GM19397 (cell line): ENCODE results near the gene WDR62.
A peak's percentile ranks its signal among the peaks of the same experiment; 100 is the strongest.

Source experiments
- ATAC-seq: cut with Tn5 transposase; IDR thresholded peaks from one replicate; pipeline ENCODE4 v1.9.1; 2021; ENCODE audit warnings: mild to moderate bottlenecking, moderate library complexity; ENCODE audit not compliant: unreplicated experiment

WDR62 gene

DNA sequence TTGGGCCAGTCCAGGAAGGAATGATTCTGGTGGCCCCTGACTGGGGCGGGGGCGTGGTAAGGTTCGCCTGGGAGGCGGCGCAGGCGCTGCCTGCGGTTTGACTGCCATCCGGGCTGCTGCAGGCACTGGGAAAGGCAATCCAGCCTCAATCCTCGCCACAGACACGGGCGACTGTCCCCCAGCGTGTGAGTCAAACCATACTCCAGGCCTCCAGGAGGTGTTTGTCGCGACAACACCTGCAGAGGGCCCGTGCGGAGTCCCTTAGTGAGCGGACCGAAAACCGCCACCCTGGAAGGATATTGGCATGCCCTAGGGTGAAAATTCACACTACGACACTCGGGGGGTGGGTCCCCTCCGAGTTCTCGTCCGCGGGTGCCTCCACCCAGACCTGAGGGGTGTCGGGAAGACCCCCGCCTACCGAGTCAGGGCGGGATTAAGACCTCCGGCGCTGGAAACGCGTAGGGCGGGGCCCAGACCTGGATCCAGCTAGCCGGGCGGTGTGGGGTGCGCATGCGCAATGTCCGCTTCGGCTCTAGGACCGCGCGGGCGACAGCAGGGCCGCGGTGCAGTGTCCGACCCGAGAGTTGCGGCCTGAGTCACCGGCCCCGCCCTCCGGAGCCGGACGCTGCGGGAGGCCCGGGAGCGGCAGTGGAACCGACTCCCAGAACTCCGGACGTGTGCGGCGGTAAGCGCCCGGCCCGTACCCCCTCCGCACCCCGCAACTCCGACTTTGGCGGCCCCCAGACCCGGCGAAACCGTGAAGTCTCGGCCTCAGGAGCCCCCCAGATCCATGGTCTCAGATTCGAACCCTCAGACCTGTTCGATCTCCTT, 85.0 kb downstream of the WDR62 start, which contains the start of gene CAPNS1:
TSS of gene CAPNS1 (plus strand) at position 594 of the 831 bp plus-strand sequence. CDS start 946 bp downstream, outside the sequence.
- ATAC-seq: peak; percentile 86

DNA sequence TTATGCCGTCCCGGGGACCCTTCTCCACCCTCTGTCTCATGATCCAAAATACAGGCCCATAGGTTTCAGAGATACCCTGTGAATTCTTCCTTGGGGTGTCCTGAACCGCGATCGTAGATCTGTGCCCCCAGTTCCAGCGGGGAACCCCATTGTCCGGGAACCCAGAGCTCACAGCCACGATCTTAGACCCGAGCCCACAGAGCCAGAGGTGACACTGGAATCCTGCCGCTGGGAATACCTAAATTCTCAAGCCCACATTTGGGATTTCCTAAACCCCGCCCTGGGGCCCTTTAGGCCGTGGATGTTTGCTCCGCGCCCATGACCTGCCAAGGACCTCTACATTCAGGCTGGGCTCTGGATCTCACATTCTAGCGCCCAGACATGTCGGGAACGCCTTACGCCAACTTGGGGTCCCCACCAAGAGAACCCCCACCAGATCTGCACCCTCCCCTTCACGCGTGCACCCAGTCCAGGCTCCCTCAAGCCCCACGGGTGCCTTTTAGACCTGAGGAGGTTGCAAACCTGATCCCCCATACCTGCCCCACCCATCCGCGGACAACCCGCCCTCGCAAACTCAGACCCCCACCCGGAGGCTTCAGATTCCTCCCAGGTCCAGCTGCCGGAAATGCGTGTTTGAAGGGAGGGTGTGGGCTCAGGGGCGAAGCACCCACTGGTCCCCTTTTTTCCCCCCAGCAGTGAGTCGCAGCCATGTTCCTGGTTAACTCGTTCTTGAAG, 85.8 kb downstream of the WDR62 start:
- ATAC-seq: no peak

DNA sequence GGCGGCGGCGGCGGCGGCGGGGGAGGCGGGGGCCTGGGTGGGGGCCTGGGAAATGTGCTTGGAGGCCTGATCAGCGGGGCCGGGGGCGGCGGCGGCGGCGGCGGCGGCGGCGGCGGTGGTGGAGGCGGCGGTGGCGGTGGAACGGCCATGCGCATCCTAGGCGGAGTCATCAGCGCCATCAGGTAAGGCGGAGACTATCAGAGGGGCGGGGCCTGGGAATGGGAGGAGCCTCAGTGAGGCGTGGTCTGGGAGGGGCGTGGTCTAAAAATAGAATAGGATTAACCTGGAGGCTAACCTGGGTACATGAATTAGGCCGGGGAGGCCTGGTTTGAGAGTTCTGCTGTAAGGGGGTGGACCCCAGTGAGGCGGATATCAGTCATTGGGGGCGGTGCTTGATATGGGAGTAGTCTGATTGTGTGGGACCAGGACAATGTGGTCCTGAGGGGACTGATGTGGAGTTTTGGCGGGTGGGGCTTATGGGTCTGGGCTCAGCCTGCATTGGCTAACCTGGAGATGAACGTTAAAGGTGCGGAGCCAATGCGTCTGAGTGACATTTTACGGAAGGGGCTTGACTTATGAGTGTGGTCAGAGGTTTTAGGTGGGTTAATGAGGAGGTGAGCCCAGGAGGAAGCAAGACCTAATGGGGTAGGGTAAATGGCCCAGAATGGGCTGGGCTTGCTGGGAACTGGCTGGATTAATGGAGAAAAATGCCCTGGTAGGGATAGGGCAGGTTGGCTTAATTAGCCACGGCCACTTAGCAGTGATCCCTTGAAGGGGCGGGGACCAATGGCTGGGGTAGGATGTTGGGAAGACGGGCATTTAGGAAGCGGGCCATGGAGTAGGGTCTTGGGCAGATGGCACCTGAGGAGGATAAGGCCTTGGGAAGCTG, 86.6 kb downstream of the WDR62 start:
- peak; percentile 35 for ATAC-seq

DNA sequence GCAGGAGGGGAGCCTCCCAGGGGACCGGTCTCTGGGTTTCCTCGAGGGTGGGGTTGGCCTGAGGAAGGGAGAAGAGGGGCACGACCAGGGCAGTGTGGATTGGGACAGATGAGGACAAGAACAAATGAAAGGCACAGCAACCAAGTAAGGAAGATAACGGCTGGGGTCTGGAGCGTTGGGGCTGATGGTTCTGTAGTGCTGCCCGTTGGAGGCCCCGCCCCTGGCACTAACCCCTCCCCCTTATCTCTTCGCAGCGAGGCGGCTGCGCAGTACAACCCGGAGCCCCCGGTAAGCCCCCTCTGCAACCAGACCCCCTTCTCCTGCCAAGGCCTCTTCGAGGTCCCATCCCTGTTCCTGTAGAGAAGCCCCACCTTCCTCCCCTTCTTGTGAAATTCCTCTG, 87.3 kb downstream of the WDR62 start:
- ATAC-seq: no peak

DNA sequence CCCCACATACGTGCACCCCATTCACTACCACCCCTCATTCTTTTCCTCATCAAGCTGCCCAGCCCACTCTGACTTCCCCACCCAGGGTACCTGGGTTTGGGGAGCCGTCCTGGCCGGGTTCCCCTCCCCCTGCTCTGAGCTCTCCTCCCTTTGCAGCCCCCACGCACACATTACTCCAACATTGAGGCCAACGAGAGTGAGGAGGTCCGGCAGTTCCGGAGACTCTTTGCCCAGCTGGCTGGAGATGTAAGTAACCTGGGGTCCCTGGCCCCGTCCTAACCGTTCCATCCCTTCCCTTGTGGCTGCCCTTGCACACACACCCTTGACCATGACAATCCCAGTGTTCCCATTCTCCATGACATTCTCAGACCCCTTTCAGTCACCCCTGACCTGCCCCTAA, 87.8 kb downstream of the WDR62 start:
- no peak for ATAC-seq

DNA sequence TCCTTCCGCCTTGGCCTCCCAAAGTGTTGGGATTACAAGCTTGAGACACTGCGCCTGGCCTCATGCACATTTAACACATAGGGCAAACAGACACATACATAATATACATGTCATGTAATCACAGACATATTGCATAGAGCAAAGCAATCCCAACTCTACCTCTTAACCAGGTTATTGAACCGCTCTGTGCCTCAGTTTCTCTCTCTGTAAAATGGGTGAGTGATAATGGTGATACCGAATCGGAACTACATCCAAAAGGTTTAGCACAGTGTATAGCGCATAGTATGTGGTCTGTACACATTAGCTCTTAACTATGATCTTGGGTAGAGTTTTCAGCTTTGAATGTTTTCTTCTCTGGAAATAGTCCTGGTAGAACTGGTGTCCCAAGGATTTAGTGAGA, 89.9 kb downstream of the WDR62 start:
- no peak for ATAC-seq

DNA sequence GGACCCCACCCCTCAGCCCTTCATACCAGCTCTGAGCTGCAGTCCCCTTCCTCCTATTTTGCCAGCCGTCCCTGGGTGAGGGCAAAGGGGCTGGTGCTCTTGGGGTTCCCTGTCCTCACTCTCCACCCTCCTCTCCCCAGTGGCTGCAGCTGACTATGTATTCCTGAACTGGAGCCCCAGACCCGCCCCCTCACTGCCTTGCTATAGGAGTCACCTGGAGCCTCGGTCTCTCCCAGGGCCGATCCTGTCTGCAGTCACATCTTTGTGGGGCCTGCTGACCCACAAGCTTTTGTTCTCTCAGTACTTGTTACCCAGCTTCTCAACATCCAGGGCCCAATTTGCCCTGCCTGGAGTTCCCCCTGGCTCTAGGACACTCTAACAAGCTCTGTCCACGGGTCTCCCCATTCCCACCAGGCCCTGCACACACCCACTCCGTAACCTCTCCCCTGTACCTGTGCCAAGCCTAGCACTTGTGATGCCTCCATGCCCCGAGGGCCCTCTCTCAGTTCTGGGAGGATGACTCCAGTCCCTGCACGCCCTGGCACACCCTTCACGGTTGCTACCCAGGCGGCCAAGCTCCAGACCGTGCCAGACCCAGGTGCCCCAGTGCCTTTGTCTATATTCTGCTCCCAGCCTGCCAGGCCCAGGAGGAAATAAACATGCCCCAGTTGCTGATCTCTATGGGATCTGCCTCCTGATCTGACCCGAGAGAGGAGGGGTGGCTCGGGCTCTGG, 95.1 kb downstream of the WDR62 start:
- no peak for ATAC-seq

DNA sequence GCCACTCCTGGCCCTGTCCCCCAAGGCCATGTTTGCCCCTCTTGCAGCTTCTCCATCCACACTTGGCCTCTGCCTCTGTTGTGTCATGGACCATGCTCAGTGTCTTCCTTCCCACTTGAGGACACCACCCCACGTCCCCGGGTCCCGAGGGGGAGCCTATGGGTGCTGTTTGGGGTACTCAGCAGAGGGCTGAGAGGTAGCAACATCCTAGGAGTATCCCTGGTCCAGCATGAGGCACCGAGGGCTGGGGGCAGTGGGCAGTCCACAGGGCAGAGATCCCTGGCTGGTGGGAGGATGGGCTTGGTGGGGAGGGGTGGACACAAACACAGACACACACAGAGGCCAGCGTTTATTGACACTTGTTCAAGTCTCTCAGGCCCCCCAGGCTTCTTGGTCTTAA, 95.9 kb downstream of the WDR62 start:
- ATAC-seq: no peak

DNA sequence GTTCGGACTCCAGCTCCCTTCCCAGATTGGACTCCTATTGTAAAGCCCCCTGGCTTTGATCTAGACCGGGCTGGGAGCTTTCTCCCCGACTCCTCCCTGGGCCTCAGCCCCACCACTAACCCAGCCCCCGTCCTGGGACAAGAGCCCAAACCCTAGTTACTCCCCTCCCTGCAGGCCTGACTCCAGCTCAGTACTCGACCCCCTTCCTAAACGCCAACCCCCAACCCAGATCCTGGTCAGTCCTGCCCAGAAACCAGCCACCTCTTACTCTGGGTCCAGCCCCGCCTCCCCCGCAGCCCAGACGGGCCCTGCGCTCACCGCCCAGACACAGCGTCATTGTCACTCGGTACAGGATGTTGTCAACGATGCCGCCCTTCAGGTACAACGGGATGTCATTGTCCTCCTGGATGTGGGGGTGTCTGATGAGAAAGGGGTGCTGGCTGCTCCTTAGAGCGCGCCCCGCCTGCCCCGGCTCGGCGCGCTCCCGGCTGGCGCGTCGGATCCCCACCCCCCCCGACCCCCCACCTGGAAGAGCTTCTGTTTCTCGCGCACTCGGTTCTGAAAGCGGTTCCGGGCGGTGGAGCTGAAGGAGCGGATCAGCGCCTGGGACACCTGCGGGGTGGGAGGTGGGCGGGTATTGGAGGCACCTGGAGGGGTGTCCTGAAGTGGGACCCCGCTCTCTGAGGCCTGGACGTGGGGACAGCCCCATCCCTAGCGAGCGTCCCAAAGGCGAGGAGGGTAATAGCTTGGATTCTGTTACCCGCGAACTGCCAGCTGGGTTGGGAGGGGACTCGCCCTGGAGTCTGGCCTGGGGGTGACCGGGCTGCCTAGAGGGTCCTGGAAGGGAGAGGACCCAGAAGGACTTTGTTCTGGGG, 96.7 kb downstream of the WDR62 start:
- no peak for ATAC-seq

DNA sequence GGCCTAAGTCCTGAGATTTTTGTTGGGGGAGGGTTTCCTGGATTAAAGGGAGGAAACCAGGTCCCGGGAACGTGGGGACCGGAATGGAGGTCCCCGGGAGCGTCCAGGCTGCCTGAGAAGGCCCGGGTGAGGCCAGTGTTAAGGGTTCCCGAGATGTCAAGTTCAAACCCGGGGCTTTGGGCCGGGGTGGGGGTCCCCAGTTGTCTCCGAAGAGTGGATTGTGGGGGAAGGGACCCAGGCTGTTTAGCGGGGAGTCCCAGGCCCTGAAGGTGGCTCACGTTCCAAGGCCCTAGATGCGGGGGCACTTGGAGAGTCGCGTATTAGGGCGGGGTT, 97.3 kb downstream of the WDR62 start:
- ATAC-seq: no peak

DNA sequence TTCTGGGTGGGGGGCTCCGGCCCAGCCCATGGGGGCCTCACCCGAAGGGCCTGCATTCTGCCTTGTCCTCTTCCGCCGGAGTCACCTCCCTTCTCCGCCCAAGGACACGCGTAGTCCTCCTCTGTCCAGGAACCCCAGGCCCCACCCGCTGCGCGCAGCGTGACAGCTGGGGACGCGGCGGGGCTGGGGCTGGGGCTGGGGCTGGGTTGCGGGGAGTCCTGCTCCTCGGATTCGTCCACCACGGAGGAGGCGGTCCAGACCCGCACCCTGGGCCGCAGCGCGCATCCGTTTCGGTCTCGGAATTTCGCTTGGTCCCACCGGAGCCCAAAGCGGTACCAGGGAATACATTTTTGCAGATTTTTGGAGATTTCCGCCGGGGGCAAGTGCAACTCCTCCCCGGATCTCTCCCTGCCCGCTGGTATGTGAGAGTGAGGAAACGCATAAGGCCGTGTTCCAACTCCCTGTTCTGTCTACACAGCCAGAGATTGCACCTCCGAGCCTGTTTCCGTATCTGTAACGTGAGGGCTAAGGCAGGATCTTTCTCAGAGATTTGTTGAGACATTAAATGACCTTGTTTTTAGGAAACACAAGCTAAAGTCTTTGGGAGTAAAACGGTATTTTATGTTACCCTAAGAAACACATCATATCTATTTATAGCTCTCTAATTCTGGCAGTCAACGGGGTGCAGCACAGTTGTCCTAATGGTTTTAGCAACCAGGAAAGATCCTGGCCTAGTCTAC, 97.8 kb downstream of the WDR62 start, which contains the start of gene COX7A1:
TSS of gene COX7A1 (minus strand) at position 96 of the 740 bp plus-strand sequence. CDS start at position 56, 40 bp downstream.
- no peak for ATAC-seq

DNA sequence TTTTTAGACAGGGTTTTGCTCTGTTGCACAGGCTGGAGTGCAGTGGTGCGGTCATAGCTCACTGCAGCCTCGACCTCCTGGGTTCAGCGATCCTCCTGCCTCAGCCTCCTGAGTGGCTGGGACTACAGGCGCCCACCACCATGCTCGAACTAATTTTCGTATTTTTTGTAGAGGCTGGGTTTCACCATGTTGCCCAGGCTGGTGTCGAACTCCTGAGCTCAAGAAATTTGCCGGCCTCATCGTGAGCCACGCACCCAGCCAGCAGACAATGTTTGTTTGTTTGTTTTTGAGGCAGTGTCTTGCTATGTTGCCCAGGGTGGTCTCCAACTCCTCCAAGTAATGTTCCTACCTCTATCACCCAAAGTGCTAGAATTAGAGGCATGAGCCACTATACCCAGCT, 98.4 kb downstream of the WDR62 start:
- no peak for ATAC-seq
